Stimulated activated CD4-positive, alpha-beta T cell treated with anti-CD3 and anti-CD28 coated beads, Interleukin-4, amount 100 ng/mL, for 24 hours (primary cell): Measurements from ENCODE around the gene TRAK1.

Experiments
- DNase-seq: peaks from one replicate; pipeline ENCODE4 v3.0.0-alpha.2; 2020

The TRAK1 gene

GRCh38 chr3:42127226-42127625, 36.1 kb downstream of the TRAK1 start:
- DNase-seq: no peak

DNA sequence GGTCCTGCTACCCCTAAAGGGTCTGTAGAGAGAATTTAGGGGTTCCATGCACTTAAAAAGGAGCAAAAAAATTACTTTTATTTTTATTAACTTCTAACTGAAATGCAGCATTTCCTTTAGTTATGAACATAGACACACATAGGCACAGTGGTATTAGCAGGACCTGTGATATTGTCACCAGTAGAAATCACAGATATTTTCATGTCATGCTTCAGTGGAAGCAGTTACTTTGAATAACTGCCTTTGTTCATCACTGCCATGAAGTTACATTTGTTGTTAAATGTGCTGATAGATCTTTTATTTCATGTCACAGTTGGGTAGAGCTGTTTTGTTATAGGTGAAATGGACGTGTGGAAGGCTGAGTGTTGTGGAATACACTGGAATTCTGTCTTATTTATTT, 37.4 kb downstream of the TRAK1 start:
- DNase-seq: no peak

DNA sequence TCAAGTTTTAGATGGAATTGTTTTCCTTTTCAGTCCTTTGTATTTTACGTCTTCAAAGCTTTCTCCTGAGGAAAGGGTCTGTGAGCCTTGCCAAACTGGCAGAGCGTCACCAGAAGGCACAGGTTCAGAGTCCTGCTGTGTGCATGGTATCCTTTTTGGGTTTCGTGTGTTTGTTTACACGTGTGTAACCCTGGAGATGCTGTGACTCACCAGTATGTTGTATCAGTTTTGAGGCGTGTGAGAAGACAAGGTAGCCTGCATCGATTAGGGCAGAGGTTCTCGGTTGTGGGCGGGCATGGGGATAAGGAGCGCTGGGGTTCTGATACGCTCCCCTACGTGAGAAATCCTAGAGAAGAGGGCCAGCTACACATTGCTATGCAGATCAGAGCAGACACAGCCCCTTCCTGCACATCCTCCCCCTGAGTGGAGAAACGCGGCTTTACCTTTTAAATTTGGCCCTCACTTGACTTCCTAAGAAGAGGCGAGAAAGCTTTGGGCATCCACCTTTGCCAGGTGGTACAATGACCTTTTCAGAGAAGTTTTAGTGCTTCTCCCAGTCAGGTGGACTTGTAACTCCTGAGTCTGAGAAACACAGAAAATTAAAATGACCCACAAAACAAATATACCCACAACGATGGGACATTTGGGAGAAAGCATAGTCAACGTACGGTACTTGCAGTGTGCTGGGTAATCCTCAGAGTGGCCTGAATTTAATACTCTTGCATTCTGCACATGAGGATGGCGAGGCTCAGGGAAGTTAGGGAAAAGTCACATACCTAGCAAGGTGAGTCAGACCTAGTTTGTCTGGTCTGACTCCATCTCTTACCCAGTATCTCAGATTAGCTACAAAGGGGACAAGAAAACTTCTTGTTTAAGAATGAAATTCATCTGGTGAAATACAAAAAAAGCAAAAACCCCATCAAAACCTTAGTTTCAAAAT, 38.1 kb downstream of the TRAK1 start:
- no peak for DNase-seq

GRCh38 chr3:42130007-42130328, 38.8 kb downstream of the TRAK1 start:
- no peak for DNase-seq

DNA sequence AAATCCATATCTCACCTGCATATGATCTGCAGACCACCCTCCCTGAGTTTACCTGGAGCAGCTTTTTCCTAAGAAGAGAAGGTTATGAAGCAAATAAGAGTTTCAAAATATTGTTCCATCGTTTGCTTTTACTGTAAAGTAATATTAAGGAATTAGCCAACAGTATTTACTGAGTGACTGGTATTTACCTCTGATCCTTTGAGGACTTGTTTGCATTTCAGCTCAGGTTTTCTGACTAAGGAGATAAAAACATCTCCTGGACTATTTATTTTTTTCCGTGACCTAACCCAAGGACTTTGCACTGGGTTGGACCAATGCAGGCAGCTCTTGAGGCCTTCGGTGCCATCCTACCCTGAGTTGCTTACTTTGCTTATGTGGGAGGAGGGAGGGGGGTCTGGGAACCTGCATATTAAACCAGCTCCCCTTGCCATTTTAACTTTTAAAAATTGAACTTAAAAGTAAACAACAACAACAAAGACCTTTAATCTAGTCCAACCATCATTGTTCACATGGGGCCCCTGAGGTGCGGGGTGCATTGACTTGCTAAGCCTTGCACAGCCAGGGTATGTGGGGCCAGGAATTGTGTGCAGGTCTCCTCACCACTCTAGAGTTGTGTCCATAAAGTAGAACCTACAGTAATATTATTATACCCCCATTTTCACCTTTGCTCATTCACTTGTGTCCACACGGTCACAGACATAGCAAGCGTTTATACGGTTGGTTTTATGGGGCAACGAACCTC, 39.3 kb downstream of the TRAK1 start:
- no peak for DNase-seq

GRCh38 chr3:42133500-42134298, 42.5 kb downstream of the TRAK1 start:
- DNase-seq: no peak

GRCh38 chr3:42134867-42135464, 43.8 kb downstream of the TRAK1 start:
- no peak for DNase-seq

DNA sequence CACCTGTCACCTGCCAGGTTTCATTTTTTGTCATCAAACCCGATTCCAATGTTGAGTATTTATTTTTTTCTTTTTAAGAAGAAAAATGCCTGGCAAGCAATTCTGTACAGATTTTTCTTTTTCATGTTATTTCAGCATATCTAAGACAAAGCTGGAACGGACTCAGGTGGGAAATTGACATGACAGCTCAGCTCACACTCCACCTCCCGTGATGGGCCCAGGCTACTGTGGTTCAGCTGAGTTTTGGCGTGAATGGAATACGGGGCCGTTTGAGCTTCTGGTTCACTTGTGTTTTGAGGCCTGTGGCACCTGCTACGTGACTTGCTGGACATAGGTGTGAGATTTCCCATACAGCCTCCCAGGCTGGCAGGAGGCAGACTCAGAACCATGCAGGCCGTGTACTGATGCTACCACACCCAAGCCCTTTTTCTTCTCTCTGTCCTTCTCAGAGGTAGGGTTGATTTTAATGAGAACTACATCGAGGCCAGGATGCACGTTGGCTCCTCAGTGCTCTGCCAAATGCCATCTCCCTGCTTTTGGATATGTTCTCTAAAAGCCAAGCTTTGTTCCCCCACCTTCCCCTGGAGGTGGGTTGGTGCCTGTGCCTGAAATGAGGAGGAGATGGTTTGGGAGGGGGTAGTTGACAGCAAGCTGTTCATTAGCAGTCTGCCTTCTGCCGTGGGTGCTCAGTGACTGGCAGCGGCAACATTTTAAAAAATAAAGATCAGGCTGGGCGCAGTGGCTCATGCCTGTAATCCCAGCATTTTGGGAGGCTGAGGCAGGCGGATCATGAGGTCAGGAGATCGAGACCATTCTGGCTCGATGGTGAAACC, 48.7 kb downstream of the TRAK1 start:
- DNase-seq: no peak

DNA sequence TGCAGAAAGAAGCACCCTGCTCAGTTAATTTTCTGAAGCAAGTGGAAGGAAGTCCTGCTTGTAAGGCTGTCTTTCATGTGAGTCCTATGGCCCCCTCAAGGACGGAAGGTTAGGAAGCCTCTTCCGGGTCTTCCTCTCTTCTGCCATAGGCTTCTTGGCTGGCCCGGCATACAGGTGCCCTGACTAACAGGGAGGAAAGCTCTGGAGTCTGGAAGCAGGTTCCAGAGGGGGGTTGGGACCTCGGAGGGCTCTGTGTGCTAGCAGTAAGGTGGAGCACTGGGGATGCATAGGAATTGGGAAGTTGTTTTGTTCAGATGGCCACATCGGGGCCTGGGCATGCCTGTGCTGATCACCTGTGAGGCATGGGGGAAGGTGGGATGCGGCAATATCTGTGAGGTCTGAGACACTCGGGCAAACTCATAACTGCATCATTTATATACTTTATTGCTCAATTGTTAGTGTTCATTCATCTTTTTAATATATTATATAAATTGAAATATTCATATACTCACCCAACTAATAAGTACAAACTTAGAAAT, 49.6 kb downstream of the TRAK1 start:
- DNase-seq: no peak

- no peak for DNase-seq
Observed at GRCh38 chr3:42143440-42143839, 52.3 kb downstream of the TRAK1 start.

DNA sequence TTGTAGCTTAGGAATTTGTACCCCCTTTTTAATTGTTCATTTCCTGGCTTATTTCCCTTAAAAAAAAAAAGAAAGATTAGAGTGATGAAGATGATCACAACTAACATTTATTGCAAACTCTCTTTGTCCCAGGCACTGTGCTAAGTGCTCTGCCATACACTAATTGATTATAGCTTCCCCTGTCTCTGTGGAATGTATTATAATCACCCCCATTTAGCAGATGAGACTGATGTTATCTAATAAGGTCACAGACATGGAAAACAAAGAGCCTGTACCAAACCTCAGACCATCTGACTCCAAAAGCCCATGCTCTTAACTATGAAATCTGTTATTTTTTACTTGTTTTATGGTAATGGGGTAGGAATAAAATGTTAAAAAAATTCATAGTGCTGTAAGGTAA, 53.1 kb downstream of the TRAK1 start:
- no peak for DNase-seq

- no peak for DNase-seq
Observed at GRCh38 chr3:42148086-42148848, 57.1 kb downstream of the TRAK1 start.

GRCh38 chr3:42148982-42149432, 57.9 kb downstream of the TRAK1 start:
- no peak for DNase-seq

GRCh38 chr3:42149532-42149931, 58.4 kb downstream of the TRAK1 start:
- DNase-seq: no peak

DNA sequence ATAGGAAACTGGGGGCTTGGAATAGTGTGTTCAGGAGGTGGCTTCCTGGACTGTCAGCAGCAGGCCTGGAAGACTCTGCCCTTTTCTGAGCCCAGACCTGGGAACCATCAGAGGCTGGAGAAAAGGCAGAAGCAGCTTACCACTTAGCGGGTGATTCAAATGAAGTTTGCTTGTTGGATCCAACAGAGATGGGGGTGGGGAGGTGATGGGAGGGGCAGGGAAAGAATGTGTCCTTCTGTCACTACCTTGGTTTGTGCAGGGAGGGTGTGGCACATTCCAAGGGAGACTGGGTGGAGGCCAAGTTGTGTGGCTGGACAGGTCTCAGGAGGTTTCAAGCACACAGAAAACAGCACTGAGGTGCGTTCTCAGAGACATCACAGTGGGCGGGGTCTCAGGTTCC, 58.8 kb downstream of the TRAK1 start:
- DNase-seq: no peak

DNA sequence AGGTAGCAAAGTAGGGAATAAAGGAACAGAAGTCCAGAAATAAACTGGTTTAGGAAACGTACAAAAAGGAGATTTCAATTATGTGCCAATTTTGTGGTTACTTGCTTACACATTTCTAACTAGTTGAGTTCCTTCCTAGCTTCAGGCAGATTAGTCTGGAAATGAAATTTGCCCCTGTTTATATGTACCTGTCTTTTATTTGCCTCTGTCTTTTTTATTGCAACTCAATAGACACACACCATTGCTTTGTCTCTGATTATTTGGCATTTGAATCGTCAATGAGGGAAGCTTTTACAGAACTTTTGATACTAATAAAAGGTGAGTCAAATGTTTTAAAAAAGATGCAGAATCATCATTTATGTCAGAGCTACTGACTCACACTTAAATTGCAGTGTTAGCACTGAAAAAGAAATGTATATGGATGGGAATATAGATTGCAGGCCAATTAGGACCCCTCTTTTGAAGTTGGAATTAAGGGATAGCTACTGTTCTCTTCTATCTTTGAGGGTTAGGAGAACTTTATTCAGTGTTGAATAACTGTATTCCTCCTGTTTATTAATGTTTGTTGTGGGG, 60.5 kb downstream of the TRAK1 start:
- DNase-seq: no peak

DNA sequence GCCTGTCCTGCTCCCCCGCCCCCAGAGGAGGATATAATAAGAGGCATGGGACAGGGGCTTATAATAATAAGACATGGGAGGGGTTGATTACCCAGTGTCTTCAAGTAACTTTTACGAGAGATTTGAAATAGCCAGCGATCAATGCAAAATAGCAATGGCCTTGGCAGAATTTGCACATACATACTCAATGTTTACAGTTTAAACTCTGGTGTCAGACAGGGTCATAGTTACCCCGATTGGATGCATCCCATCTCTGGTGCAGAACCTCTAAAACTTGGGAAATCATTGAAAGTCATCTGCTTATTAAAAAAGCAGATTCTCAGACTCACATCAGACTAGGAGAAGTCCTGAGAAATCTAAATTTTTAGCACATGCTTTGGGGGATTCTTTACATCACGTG, 61.0 kb downstream of the TRAK1 start:
- no peak for DNase-seq

GRCh38 chr3:42153039-42153438, 61.9 kb downstream of the TRAK1 start:
- no peak for DNase-seq

GRCh38 chr3:42157540-42158538, 66.7 kb downstream of the TRAK1 start:
- DNase-seq: no peak
